Breast epithelium (tissue), 3 donors: Measurements from ENCODE around the gene PTPRM.

Experiments
- POLR2A ChIP-seq: fragments of 450-650 bp; IDR thresholded peaks from one replicate; pipeline ENCODE4 v1.6.1; 2016; ENCODE audit warnings: antibody characterized with exemption, mild to moderate bottlenecking, moderate library complexity
- POLR2AphosphoS5 ChIP-seq, 3 donors: sonication (generic); formaldehyde crosslinking; IDR thresholded peaks; one replicate each; pipeline ENCODE4 v1.6.1; 2017; ENCODE audit warnings: antibody characterized with exemption in 3 of 3
- TF ChIP-seq, protein P1 (sequence below), 3 donors: fragments of 450-650 bp; IDR thresholded peaks; one replicate each; pipeline ENCODE4 v1.5.1; 2016 to 2017; ENCODE audit warnings: antibody characterized with exemption in 3 of 3, mild to moderate bottlenecking in 3 of 3, moderate library complexity in 3 of 3

- TF ChIP-seq, protein P1, sequence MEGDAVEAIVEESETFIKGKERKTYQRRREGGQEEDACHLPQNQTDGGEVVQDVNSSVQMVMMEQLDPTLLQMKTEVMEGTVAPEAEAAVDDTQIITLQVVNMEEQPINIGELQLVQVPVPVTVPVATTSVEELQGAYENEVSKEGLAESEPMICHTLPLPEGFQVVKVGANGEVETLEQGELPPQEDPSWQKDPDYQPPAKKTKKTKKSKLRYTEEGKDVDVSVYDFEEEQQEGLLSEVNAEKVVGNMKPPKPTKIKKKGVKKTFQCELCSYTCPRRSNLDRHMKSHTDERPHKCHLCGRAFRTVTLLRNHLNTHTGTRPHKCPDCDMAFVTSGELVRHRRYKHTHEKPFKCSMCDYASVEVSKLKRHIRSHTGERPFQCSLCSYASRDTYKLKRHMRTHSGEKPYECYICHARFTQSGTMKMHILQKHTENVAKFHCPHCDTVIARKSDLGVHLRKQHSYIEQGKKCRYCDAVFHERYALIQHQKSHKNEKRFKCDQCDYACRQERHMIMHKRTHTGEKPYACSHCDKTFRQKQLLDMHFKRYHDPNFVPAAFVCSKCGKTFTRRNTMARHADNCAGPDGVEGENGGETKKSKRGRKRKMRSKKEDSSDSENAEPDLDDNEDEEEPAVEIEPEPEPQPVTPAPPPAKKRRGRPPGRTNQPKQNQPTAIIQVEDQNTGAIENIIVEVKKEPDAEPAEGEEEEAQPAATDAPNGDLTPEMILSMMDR (IDR thresholded peaks at IDR 0.05) = no peak
- TF ChIP-seq POLR2A (no peak), POLR2AphosphoS5 (IDR thresholded peaks at IDR 0.05) (no peak)
Observed at GRCh38 chr18:7632152-7633098, 65.3 kb downstream of the PTPRM start.
